Natural killer cell (primary cell): ENCODE data around the gene DIAPH3. TPM values are rescaled to one million over a fixed set of nuclear protein-coding genes. Genes with fewer than 3 reads are reported as not detected.
"Not testable (repeated sequence)": the region's sequence is repeated elsewhere in the genome, so short reads cannot be mapped to it uniquely, and the experiment has no call there.

ENCODE experiments used
- ATAC-seq, 3 donors: fragments of 150-1000 bp in 2 of 3; fragments of 200-7000 bp in 1 of 3; cut with Tn5 transposase; 1 replicate in 1 of 3; 2 replicates in 2 of 3; pipeline ENCODE4 v1.10.0; 2021; ENCODE audit warnings: mild to moderate bottlenecking in 2 of 3, moderate library complexity in 2 of 3
- DNase-seq, 2 donors: peaks; one replicate each; pipeline versions ENCODE4 v3.0.0 to v3.0.0-alpha.2; 2013 to 2021; ENCODE audit warnings: mixed read lengths in 1 of 2
- H3K27ac ChIP-seq: one replicate; pipeline ENCODE4 v1.5.1; 2013; ENCODE audit warnings: mild to moderate bottlenecking, low read length
- H3K27me3 ChIP-seq: one replicate; pipeline ENCODE4 v1.6.1; 2013; ENCODE audit warnings: low read length; ENCODE audit not compliant: control insufficient read depth, insufficient read depth
- H3K36me3 ChIP-seq: one replicate; pipeline ENCODE4 v1.6.1; 2013; ENCODE audit warnings: low read length; ENCODE audit not compliant: control insufficient read depth, insufficient read depth
- H3K4me1 ChIP-seq: one replicate; pipeline ENCODE4 v1.6.1; 2013; ENCODE audit warnings: low read length; ENCODE audit not compliant: control insufficient read depth, insufficient read depth
- H3K4me3 ChIP-seq: one replicate; pipeline ENCODE4 v1.5.1; 2013; ENCODE audit warnings: low read length
- H3K9me3 ChIP-seq: one replicate; pipeline ENCODE4 v1.6.1; 2013; ENCODE audit warnings: low read length; ENCODE audit not compliant: control insufficient read depth, insufficient read depth
- H3K27ac Mint-ChIP-seq, 2 donors: one replicate each; pipeline ENCODE4 v1.8.0; 2022; ENCODE audit warnings: mild to moderate bottlenecking in 2 of 2, mixed read lengths in 2 of 2, moderate library complexity in 1 of 2
- H3K27me3 Mint-ChIP-seq, 2 donors: one replicate each; pipeline ENCODE4 v1.8.0; 2022; ENCODE audit warnings: low read depth in 2 of 2, mixed read lengths in 2 of 2
- H3K36me3 Mint-ChIP-seq: one replicate; pipeline ENCODE4 v1.8.0; 2022; ENCODE audit warnings: mixed read lengths
- H3K4me1 Mint-ChIP-seq, 2 donors: one replicate each; pipeline ENCODE4 v1.8.0; 2022; ENCODE audit warnings: mixed read lengths in 2 of 2
- H3K4me3 Mint-ChIP-seq: one replicate; pipeline ENCODE4 v1.8.0; 2022; ENCODE audit warnings: mild to moderate bottlenecking, moderate library complexity, mixed read lengths
- H3K9me3 Mint-ChIP-seq, 2 donors: one replicate each; pipeline ENCODE4 v1.8.0; 2022; ENCODE audit warnings: mixed read lengths in 2 of 2
- CTCF ChIP-seq: fragments of 200-600 bp; IDR thresholded peaks from one replicate; pipeline ENCODE4 v1.8.0; 2022; ENCODE audit warnings: antibody characterized with exemption
- WGBS: methylation state at CpG from one replicate; pipeline ENCODE4 v1.1.7; 2013; ENCODE audit warnings: missing lambda C conversion rate; ENCODE audit not compliant: insufficient coverage; 5-methylcytosine and 5-hydroxymethylcytosine counted together
- intact Hi-C: fragments of 100-400 bp; cut with micrococcal nuclease; formaldehyde crosslinking; loops from one replicate; pipeline ENCODE4 v1.14.2; 2022
- total RNA-seq, 4 donors: library from RNA; stranded (reverse); fragments of 120-200 nt in 1 of 4; gene quantifications; one replicate each; pipeline versions ENCODE4 v1.2.3 to v1.2.4, GENCODE V29; 2013 to 2022

The DIAPH3 gene
- total RNA-seq, 3 donors from 2014 or later (not counting 1 experiment from before 2014, with no cell fraction given) = 0.54 to 1.0 (median 0.98) TPM

- WGBS = 98% methylated on average over 3 of the region's 3 CpGs
- H3K27me3 ChIP-seq = no peaks in the 10 kb centered on the region
- H3K4me1 Mint-ChIP-seq = peaks cover 0 to 8% of the 10 kb centered on the region in 2 donors
- H3K9me3 ChIP-seq = no peaks in the 10 kb centered on the region
- no peak for TF ChIP-seq CTCF
- ATAC-seq (no peak), DNase-seq (no peak)
- H3K4me3 Mint-ChIP-seq = no peak overlapping the region
- H3K4me3 ChIP-seq = no peak overlapping the region
- intact Hi-C loops = no loop called here
- H3K36me3 ChIP-seq = no peaks in the 10 kb centered on the region
- no peaks in the 10 kb centered on the region for H3K4me1 ChIP-seq
- no peaks in the 10 kb centered on the region for H3K36me3 Mint-ChIP-seq
- H3K27ac ChIP-seq = no peak overlapping the region
- no peaks in the 10 kb centered on the region for H3K27me3 Mint-ChIP-seq
- H3K9me3 Mint-ChIP-seq = no peaks in the 10 kb centered on the region
- no peak overlapping the region for H3K27ac Mint-ChIP-seq
Measured at GRCh38 chr13:60047918-60048317, 115.8 kb downstream of the DIAPH3 start.

- H3K27me3 ChIP-seq = no peaks in the 10 kb centered on the region
- H3K27me3 Mint-ChIP-seq = no peaks in the 10 kb centered on the region
- no peak overlapping the region for H3K27ac Mint-ChIP-seq
- WGBS = 93% methylated on average over 2 of the region's 4 CpGs
- H3K9me3 ChIP-seq = no peaks in the 10 kb centered on the region
- H3K4me3 ChIP-seq = no peak overlapping the region
- H3K36me3 ChIP-seq = no peaks in the 10 kb centered on the region
- ATAC-seq = no peak
- no peak overlapping the region for H3K4me3 Mint-ChIP-seq
- no peaks in the 10 kb centered on the region for H3K36me3 Mint-ChIP-seq
- no peaks in the 10 kb centered on the region for H3K4me1 Mint-ChIP-seq
- no peak for DNase-seq
- H3K27ac ChIP-seq = no peak overlapping the region
- intact Hi-C loops = no loop called here
- H3K9me3 Mint-ChIP-seq = no peaks in the 10 kb centered on the region
- H3K4me1 ChIP-seq = no peaks in the 10 kb centered on the region
- TF ChIP-seq CTCF = no peak
Measured at GRCh38 chr13:60044321-60044720, 119.4 kb downstream of the DIAPH3 start.

- no peaks in the 10 kb centered on the region for H3K36me3 Mint-ChIP-seq
- H3K4me1 Mint-ChIP-seq = no peaks in the 10 kb centered on the region
- H3K27me3 Mint-ChIP-seq = no peaks in the 10 kb centered on the region
- H3K4me1 ChIP-seq = no peaks in the 10 kb centered on the region
- no peak for DNase-seq
- intact Hi-C loops = no loop called here
- TF ChIP-seq CTCF = no peak
- H3K4me3 ChIP-seq = no peak overlapping the region
- WGBS = 100% methylated on average over 1 of the region's 2 CpGs
- no peak overlapping the region for H3K4me3 Mint-ChIP-seq
- no peak for ATAC-seq
- no peak overlapping the region for H3K27ac ChIP-seq
- H3K36me3 ChIP-seq = no peaks in the 10 kb centered on the region
- H3K9me3 ChIP-seq = no peaks in the 10 kb centered on the region
- no peaks in the 10 kb centered on the region for H3K27me3 ChIP-seq
- H3K9me3 Mint-ChIP-seq = no peaks in the 10 kb centered on the region
- no peak overlapping the region for H3K27ac Mint-ChIP-seq
Measured at GRCh38 chr13:60043262-60043661, 120.5 kb downstream of the DIAPH3 start.

- H3K9me3 Mint-ChIP-seq, H3K9me3 ChIP-seq, H3K27ac Mint-ChIP-seq, H3K36me3 ChIP-seq, H3K4me3 ChIP-seq, DNase-seq, intact Hi-C loops, H3K4me1 Mint-ChIP-seq, H3K4me3 Mint-ChIP-seq, H3K27me3 Mint-ChIP-seq, H3K36me3 Mint-ChIP-seq, ATAC-seq, H3K27me3 ChIP-seq, H3K4me1 ChIP-seq, H3K27ac ChIP-seq: not testable (repeated sequence)
- WGBS = 99% methylated on average over 10 of the region's 10 CpGs
Measured at GRCh38 chr13:60040668-60041067, 123.1 kb downstream of the DIAPH3 start.
